Measurements from ENCODE around the gene TBC1D21.
A peak's percentile ranks its signal among the peaks of the same experiment; 100 is the strongest.

The TBC1D21 gene, protein sequence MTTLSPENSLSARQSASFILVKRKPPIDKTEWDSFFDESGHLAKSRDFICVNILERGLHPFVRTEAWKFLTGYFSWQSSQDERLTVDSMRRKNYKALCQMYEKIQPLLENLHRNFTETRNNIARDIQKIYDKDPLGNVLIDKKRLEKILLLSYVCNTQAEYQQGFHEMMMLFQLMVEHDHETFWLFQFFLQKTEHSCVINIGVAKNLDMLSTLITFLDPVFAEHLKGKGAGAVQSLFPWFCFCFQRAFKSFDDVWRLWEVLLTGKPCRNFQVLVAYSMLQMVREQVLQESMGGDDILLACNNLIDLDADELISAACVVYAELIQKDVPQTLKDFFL

GRCh38 chr15:73873456-73873855 is at the start of gene TBC1D21:
TSS of gene TBC1D21 (plus strand) at chr15:73873564. CDS start at chr15:73873710, 146 bp downstream.
- DNase-seq, result no peak

GRCh38 chr15:73826711-73827251 is 46.6 kb upstream of the TBC1D21 start:
- no peak for DNase-seq

DNA sequence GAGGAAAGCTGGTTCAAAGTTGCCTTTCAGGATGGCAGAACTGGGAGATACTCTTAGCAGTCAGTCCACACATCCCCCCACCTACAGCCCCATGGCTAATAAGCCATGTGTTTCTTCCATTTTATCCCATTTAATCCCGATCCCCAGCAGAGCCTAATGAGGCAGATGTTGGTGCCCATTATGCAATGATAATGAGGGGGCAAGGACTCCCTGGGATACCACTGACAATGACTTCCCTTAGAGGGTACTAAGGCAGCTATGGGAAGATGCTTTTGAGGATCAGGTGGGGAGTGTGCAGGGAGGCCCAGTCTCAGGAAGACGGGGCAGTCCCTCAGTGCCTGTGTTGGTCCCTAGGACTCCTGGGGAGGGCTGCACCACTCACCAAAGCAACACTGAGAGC is 43.8 kb upstream of the TBC1D21 start:
- DNase-seq, result no peak

DNA sequence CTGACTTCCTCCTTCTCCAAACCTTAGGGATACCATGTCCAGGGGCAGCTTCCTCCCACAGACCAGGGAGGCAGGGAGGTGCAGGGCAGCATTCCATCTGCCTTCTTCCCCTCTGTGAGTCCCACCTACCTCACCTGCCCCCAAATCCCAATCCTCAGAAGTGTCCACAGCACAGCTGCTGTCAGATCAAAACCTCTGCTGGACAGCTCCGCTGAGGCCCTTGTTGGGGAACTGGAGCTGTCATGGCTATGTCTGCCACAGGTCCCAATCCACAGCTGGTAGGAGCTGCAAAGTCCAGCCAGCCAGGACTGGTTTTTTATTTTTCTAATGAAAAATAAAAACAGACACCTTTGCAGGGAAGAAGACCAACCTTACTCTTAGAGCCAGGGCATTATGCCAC is 40.7 kb upstream of the TBC1D21 start:
- no peak for DNase-seq

DNA sequence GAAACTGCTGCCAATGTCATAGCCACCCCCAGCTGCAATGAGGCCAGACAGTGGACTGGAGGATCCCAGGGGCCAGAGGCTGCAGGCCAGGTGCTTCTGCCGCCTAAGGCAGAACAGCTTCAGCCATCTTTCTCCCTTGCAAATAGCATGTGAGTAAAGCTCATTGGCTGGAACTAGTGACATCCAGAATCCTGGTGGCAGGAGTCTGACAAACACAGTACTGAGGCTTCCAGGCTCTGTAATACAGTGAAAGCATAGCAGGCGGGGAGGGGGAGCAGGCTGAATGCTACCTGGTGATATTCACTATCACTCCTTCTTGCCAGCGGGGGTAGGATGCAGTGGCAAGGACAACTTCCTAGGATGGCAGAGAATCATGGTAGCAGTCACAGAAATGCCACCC is 36.5 kb upstream of the TBC1D21 start:
- no peak for DNase-seq

- DNase-seq, result no peak
These were observed 34.4 kb upstream of the TBC1D21 start for GRCh38 chr15:73838831-73839426.

DNA sequence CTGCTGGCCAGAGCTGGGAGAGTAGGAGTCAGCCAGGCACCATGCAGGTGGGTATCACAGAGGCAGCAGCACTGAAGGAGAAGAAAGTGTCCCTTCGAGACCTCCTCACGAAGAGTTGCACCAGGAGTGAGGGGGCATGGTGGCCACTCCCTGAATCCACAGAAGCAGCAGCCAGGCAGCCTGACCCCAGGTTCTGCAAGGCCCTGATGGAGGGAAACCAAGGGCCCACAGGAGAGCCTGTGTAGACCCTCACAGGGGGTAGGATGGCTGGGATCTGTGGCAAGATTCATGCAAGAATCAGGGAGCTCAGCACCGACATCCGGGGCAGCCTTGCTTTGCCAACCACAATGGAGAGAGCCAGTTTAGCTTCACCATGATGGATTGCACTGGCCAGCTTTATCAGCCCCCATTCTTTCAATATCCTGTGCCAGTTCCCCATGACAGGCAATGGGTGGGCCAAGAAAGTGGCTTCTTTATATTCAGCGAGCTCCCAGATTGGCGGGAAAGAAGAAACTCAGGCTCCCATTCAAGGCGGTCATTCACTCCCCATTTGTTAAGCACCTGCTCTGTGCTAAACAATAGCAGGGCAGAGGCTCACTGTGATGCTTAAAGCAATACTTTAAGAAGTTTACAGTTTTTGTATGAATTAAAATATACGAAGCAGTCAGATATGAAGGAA is 33.5 kb upstream of the TBC1D21 start:
- no peak for DNase-seq

- DNase-seq, result no peak
These were observed 32.6 kb upstream of the TBC1D21 start for GRCh38 chr15:73840771-73841170.

GRCh38 chr15:73841756-73842725 is 31.3 kb upstream of the TBC1D21 start:
- no peak for DNase-seq

- DNase-seq, result no peak
These were observed 29.6 kb upstream of the TBC1D21 start for GRCh38 chr15:73843787-73844186.

GRCh38 chr15:73844356-73844755 is 29.0 kb upstream of the TBC1D21 start:
- DNase-seq, result no peak

DNA sequence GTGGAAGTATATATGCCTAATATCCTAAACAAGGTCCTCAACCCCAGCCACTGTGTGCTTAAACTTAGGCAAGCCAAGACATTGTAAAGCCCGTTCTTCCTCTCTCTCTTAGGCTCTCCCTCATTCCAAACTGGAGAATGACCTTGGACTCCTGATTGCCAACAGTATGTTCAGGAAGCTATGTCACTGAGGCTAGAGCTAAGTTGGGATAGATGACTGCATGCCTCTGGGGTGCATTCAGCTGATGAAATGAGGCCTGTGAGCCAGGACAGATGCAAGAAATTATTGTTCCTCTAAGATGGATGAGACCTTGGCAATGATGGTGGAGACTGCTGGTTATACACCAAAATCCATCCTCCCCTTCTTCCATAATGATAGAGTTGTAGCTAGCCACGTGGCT is 27.9 kb upstream of the TBC1D21 start:
- no peak for DNase-seq

GRCh38 chr15:73845907-73846306 is 27.5 kb upstream of the TBC1D21 start:
- no peak for DNase-seq

- no peak for DNase-seq
These were observed 23.7 kb upstream of the TBC1D21 start for GRCh38 chr15:73849641-73850040.

- no peak for DNase-seq
These were observed 23.1 kb upstream of the TBC1D21 start for GRCh38 chr15:73850228-73850627.

- DNase-seq, result peak; percentile 34
These were observed 21.7 kb upstream of the TBC1D21 start for GRCh38 chr15:73851689-73852088.

DNA sequence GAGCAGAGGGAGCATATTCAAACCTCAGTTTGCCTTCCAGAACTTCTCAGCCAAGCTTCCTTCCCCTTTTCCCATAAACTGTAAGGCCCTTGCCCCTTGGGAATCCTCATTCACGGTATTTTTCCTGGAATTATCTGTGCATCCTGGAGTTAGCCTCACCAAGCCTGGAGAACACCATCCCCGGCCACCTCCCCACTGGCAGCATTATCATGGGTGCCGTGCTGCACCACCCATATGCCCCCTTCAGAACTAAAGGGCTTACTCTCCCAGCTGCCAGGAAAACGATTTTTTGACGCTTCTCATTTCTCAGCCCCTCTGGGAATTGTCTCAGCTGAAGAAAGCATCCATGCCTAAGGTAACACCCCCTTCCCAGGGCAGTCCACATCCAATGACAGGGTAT is 20.9 kb upstream of the TBC1D21 start:
- no peak for DNase-seq

DNA sequence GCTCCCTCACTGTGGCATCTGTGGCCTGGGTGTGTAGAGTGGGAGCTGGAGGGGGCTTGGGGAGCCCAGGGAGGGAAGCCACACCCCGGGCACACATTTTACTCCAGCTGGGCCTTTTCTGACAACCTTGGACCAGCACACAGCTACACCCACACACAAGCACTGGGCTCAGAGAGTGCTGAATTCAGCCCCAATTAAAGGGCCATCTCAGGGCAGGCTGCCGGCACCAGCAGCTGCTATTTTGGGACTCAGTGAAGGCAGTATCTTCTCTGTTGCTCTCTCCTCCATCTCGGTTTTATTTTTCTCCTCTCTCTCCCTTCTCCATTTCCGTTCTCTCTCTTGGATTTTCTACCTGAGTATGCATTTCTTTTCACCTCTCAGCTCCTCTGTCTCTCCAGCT is 19.1 kb upstream of the TBC1D21 start:
- no peak for DNase-seq

GRCh38 chr15:73856458-73857192 is 16.7 kb upstream of the TBC1D21 start:
- no peak for DNase-seq

DNA sequence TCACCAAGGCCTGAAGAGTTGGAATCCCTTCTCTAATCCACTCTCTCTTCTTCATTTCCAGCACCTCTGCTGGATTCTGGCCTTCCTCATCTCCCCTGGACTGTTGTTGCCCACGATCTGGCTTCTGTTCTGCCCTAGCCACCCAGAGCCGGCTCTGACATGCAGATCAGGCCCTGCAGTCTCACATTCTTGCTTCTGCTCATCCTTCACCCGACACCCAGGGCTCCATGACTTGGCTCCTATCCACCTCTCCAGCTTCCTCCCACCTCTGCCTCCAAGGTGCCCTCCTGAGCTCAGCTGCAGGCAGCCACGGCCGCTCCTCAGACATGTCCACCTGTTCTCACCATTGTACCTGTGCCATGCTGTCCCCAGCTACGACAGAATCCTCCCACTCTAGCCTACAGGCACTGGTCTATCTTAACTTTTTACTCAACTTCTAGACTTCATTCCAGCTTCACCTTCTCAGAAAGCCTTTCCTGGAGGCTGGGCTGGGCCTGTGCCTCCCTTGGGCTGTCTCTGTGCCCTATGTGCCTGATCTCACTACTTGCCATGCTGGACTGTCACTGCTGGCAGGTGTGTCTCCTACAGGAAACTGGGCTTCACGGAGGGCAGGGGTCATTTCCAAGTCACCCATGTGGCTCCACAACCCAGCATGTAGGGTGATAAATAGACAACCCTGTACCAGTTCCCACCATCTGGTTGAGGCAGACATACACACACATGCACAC is 16.0 kb upstream of the TBC1D21 start:
- no peak for DNase-seq

- peak; percentile 71 for DNase-seq
These were observed 15.3 kb upstream of the TBC1D21 start for GRCh38 chr15:73858062-73858461.

Data from MV-4-11 (cell line).